Measurements from ENCODE around the gene SAMD3.
"Not testable (repeated sequence)": the region's sequence is repeated elsewhere in the genome, so short reads cannot be mapped to it uniquely, and the experiment has no call there.

DNA sequence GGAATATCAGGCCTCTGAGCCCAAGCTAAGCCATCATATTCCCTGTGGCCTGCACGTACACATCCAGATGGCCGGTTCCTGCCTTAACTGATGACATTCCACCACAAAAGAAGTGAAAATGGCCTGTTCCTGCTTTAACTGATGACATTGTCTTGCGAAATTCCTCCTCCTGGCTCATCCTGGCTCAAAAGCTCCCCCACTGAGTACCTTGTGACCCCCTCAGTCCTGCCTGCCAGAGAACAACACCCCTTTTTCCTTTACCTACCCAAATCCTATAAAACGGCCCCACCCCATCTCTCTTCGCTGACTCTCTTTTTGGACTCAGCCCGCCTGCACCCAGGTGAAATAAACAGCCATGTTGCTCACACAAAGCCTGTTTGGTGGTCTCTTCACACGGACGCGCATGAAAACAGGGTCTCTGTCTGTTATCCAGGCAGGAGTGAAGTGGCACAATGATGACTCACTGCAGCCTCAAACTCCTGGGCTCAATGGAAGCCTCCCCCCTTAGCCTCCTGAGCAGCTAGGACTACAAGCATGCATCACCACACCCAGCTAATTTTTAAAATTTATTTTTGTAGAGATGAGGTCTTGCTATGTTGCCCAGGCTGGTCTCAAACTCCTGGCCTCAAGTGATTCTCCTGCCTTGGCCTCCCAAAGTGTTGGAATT is 24.8 kb downstream of the SAMD3 start:
- TF ChIP-seq, protein P1, sequence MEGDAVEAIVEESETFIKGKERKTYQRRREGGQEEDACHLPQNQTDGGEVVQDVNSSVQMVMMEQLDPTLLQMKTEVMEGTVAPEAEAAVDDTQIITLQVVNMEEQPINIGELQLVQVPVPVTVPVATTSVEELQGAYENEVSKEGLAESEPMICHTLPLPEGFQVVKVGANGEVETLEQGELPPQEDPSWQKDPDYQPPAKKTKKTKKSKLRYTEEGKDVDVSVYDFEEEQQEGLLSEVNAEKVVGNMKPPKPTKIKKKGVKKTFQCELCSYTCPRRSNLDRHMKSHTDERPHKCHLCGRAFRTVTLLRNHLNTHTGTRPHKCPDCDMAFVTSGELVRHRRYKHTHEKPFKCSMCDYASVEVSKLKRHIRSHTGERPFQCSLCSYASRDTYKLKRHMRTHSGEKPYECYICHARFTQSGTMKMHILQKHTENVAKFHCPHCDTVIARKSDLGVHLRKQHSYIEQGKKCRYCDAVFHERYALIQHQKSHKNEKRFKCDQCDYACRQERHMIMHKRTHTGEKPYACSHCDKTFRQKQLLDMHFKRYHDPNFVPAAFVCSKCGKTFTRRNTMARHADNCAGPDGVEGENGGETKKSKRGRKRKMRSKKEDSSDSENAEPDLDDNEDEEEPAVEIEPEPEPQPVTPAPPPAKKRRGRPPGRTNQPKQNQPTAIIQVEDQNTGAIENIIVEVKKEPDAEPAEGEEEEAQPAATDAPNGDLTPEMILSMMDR (IDR thresholded peaks at IDR 0.05; ENCODE audit: borderline replicate concordance, extremely low read depth, low read length, poor library complexity, severe bottlenecking): not testable (repeated sequence)
- not testable (repeated sequence) for TF ChIP-seq EZH2 (IDR thresholded peaks at IDR 0.05; ENCODE audit: borderline replicate concordance, low read depth, low read length, severe bottlenecking)

Data from DND-41 (cell line).